ENCODE results near the gene BTBD8.

DNA sequence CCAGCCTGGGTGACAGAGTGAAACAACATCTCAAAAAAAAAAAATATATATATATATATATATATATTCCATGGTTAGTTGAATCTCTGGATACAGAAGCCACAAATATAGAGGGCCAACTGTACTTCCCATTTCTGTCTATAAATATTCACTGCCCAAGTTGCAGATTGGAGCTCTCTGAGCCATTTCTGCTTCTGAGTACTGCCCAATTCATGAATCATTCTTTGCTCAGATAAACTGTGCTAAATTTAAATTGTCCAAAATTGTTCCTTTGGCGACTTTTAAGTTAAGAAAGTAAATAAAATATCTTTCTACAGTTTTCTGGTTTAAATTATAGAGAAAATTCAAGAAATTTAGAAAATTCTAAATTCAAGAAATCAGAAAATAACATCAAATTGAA is 114.4 kb downstream of the BTBD8 start:
- TF ChIP-seq, protein P1, sequence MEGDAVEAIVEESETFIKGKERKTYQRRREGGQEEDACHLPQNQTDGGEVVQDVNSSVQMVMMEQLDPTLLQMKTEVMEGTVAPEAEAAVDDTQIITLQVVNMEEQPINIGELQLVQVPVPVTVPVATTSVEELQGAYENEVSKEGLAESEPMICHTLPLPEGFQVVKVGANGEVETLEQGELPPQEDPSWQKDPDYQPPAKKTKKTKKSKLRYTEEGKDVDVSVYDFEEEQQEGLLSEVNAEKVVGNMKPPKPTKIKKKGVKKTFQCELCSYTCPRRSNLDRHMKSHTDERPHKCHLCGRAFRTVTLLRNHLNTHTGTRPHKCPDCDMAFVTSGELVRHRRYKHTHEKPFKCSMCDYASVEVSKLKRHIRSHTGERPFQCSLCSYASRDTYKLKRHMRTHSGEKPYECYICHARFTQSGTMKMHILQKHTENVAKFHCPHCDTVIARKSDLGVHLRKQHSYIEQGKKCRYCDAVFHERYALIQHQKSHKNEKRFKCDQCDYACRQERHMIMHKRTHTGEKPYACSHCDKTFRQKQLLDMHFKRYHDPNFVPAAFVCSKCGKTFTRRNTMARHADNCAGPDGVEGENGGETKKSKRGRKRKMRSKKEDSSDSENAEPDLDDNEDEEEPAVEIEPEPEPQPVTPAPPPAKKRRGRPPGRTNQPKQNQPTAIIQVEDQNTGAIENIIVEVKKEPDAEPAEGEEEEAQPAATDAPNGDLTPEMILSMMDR (IDR thresholded peaks at IDR 0.05; ENCODE audit: insufficient read depth, low read length, poor library complexity, severe bottlenecking) = no peak
- no peak for TF ChIP-seq EZH2phosphoT487 (conservative IDR thresholded peaks at IDR 0.05; ENCODE audit: low read length)

Data from SU-DHL-6 (cell line).